Measurements from ENCODE around the gene FALEC. TPM values are rescaled to one million over a fixed set of nuclear protein-coding genes. Genes with fewer than 3 reads are reported as not detected.

Gene FALEC
- total and polyA plus RNA-seq, 5 donors from 2014 or later: 0.42 TPM; not detected in 4

GRCh38 chr1:150511985-150512660 is 3.4 kb upstream of the FALEC start:
- Histone ChIP-seq H3K36me3 (ENCODE audit: control insufficient read depth, insufficient read depth, low read length) (peaks cover 5% of the 10 kb centered on the region), H3K27ac (ENCODE audit: insufficient read depth, low read length, poor library complexity, severe bottlenecking) (no peak overlapping the region), H3K4me1 (ENCODE audit: control insufficient read depth, insufficient read depth, low read length, poor library complexity, severe bottlenecking) (peaks cover 19% of the 10 kb centered on the region), H3K9me3 (ENCODE audit: control insufficient read depth in 2 of 2, low read length in 2 of 2) (no peaks in the 10 kb centered on the region), H3K27me3 (ENCODE audit: control insufficient read depth, insufficient read depth, low read length) (no peaks in the 10 kb centered on the region), H3K4me3 (ENCODE audit: low read depth, low read length) (no peak overlapping the region)
- peaks cover 5% of the 10 kb centered on the region for H3K36me3 Mint-ChIP-seq
- peaks cover 0 to 24% (median 16%) of the 10 kb centered on the region in 4 donors for H3K4me1 Mint-ChIP-seq
- H3K4me3 Mint-ChIP-seq: peak overlapping the region in 1 of 4 donors; percentile 54
- H3K9me3 Mint-ChIP-seq: no peaks in the 10 kb centered on the region
- H3K27ac Mint-ChIP-seq: no peak overlapping the region
- ATAC-seq (ENCODE audit: low read depth in 2 of 2) (no peak), DNase-seq (no peak)
- peaks cover 7% of the 10 kb centered on the region for H3K27me3 Mint-ChIP-seq

DNA sequence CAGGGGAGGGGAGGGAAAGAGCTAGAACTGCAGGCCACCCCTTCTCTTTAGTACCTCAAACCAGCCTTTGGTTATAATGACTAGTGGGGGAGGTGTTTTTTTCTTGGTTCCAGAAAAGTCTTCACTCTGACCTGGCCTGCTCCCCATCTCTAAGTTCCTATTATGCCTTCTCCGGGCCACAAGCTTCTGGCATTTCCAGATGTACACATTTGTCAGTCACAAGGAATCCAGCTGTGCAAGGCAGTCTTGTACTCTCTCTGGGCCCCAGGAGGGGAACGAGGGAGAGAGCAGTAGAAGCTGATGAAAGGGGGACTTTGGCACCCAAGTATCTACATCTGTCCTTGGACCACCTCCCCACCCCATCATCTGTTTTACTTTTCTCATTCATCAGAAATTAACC is 2.7 kb upstream of the FALEC start:
- Mint-ChIP-seq H3K4me3 (peak overlapping the region in 1 of 4 donors; percentile 54), H3K36me3 (peaks cover under 1% of the 10 kb centered on the region), H3K27ac (peak overlapping the region in 1 of 3 donors; percentile 38), H3K4me1 (peaks cover 0 to 25% (median 16%) of the 10 kb centered on the region in 4 donors), H3K27me3 (peaks cover 7% of the 10 kb centered on the region), H3K9me3 (no peaks in the 10 kb centered on the region)
- no peak for ATAC-seq (ENCODE audit: low read depth in 2 of 2)
- Histone ChIP-seq H3K4me3 (ENCODE audit: low read depth, low read length) (no peak overlapping the region), H3K27ac (ENCODE audit: insufficient read depth, low read length, poor library complexity, severe bottlenecking) (no peak overlapping the region), H3K27me3 (ENCODE audit: control insufficient read depth, insufficient read depth, low read length) (no peaks in the 10 kb centered on the region), H3K4me1 (ENCODE audit: control insufficient read depth, insufficient read depth, low read length, poor library complexity, severe bottlenecking) (peaks cover 19% of the 10 kb centered on the region), H3K9me3 (ENCODE audit: control insufficient read depth in 2 of 2, low read length in 2 of 2) (no peaks in the 10 kb centered on the region), H3K36me3 (ENCODE audit: control insufficient read depth, insufficient read depth, low read length) (peaks cover under 1% of the 10 kb centered on the region)
- no peak for DNase-seq

DNA sequence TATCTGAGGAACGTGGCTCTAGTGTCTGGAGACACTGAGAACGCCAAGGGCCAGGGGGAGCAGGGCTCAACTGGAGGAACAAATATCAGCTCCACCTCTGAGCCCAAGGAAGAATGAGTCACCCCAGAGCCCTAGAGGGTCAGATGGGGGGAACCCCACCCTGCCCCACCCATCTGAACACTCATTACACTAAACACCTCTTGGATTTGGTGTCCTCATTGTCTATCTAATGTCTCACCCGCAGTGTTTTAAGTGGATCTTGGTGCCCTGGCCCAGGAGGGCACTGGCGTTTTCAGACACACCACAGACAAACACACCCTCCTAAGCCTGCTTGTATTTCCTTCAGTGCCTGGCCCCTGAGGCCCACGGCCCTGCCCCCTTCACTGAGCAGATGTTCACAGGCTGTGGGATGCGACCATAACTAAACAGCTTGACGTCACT is 2.2 kb upstream of the FALEC start:
- no peak overlapping the region for H3K4me3 ChIP-seq (ENCODE audit: low read depth, low read length)
- H3K27ac Mint-ChIP-seq: no peak overlapping the region
- H3K4me1 Mint-ChIP-seq: peaks cover 0 to 25% (median 15%) of the 10 kb centered on the region in 4 donors
- no peaks in the 10 kb centered on the region for H3K27me3 ChIP-seq (ENCODE audit: control insufficient read depth, insufficient read depth, low read length)
- no peak for ATAC-seq (ENCODE audit: low read depth in 2 of 2)
- no peaks in the 10 kb centered on the region for H3K36me3 ChIP-seq (ENCODE audit: control insufficient read depth, insufficient read depth, low read length)
- peak overlapping the region in 1 of 4 donors; percentile 9 for H3K4me3 Mint-ChIP-seq
- H3K9me3 ChIP-seq (ENCODE audit: control insufficient read depth in 2 of 2, low read length in 2 of 2): no peaks in the 10 kb centered on the region
- peaks cover 7% of the 10 kb centered on the region for H3K27me3 Mint-ChIP-seq
- H3K36me3 Mint-ChIP-seq: no peaks in the 10 kb centered on the region
- no peak overlapping the region for H3K27ac ChIP-seq (ENCODE audit: insufficient read depth, low read length, poor library complexity, severe bottlenecking)
- peaks cover 19% of the 10 kb centered on the region for H3K4me1 ChIP-seq (ENCODE audit: control insufficient read depth, insufficient read depth, low read length, poor library complexity, severe bottlenecking)
- H3K9me3 Mint-ChIP-seq: no peaks in the 10 kb centered on the region
- DNase-seq: no peak

GRCh38 chr1:150514260-150514659 is 1.3 kb upstream of the FALEC start:
- H3K4me1 Mint-ChIP-seq: peaks cover 0 to 25% (median 15%) of the 10 kb centered on the region in 4 donors
- no peaks in the 10 kb centered on the region for H3K36me3 ChIP-seq (ENCODE audit: control insufficient read depth, insufficient read depth, low read length)
- no peak overlapping the region for H3K27ac ChIP-seq (ENCODE audit: insufficient read depth, low read length, poor library complexity, severe bottlenecking)
- DNase-seq (no peak), ATAC-seq (ENCODE audit: low read depth in 2 of 2) (no peak)
- peak overlapping the region in 1 of 3 donors; percentile 77 for H3K27ac Mint-ChIP-seq
- no peaks in the 10 kb centered on the region for H3K9me3 ChIP-seq (ENCODE audit: control insufficient read depth in 2 of 2, low read length in 2 of 2)
- peak overlapping the region; percentile 74 to 95 (median 92) for H3K4me3 Mint-ChIP-seq
- no peak overlapping the region for H3K4me3 ChIP-seq (ENCODE audit: low read depth, low read length)
- no peaks in the 10 kb centered on the region for H3K9me3 Mint-ChIP-seq
- H3K36me3 Mint-ChIP-seq: no peaks in the 10 kb centered on the region
- peaks cover 7% of the 10 kb centered on the region for H3K27me3 Mint-ChIP-seq
- peaks cover 19% of the 10 kb centered on the region for H3K4me1 ChIP-seq (ENCODE audit: control insufficient read depth, insufficient read depth, low read length, poor library complexity, severe bottlenecking)
- H3K27me3 ChIP-seq (ENCODE audit: control insufficient read depth, insufficient read depth, low read length): no peaks in the 10 kb centered on the region

DNA sequence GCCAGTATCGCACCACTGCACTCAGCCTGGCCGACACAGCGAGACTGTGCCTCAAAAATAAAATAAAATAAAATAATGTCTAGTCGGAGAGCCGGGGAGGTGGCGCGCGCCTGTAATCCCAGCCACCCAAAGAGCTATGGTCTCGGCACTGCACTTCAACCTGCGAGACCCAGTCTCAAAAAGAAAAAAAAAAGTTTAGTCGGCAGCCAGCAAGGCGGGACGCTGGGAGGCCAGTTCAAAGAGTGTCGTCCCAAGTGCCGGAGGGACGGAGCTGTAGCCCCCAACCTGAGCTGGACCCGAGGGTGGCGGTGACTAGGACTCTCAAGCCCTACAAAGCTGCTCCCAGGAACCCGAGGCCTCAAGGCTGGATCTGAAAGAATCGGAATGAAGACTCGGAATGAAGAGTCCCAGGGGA is 632 bp upstream of the FALEC start:
- H3K4me3 ChIP-seq (ENCODE audit: low read depth, low read length): peak overlapping the region; percentile 81
- no peaks in the 10 kb centered on the region for H3K9me3 ChIP-seq (ENCODE audit: control insufficient read depth in 2 of 2, low read length in 2 of 2)
- Mint-ChIP-seq H3K4me1 (peaks cover 0 to 25% (median 15%) of the 10 kb centered on the region in 4 donors), H3K27ac (peak overlapping the region in 2 of 3 donors; percentile 77 to 87), H3K27me3 (peaks cover 7% of the 10 kb centered on the region), H3K4me3 (peak overlapping the region; percentile 74 to 95 (median 92)), H3K9me3 (no peaks in the 10 kb centered on the region), H3K36me3 (no peaks in the 10 kb centered on the region)
- H3K36me3 ChIP-seq (ENCODE audit: control insufficient read depth, insufficient read depth, low read length): no peaks in the 10 kb centered on the region
- DNase-seq (no peak), ATAC-seq (ENCODE audit: low read depth in 2 of 2) (no peak)
- no peak overlapping the region for H3K27ac ChIP-seq (ENCODE audit: insufficient read depth, low read length, poor library complexity, severe bottlenecking)
- H3K27me3 ChIP-seq (ENCODE audit: control insufficient read depth, insufficient read depth, low read length): no peaks in the 10 kb centered on the region
- peaks cover 19% of the 10 kb centered on the region for H3K4me1 ChIP-seq (ENCODE audit: control insufficient read depth, insufficient read depth, low read length, poor library complexity, severe bottlenecking)

- ATAC-seq (ENCODE audit: low read depth in 2 of 2): no peak
- H3K4me3 ChIP-seq (ENCODE audit: low read depth, low read length): peak overlapping the region; percentile 67
Measured at GRCh38 chr1:150516050-150516591, 569 bp downstream of the FALEC start.

GRCh38 chr1:150516616-150517015 is 1.1 kb downstream of the FALEC start:
- H3K36me3 Mint-ChIP-seq: no peaks in the 10 kb centered on the region
- H3K27me3 Mint-ChIP-seq: peaks cover 7% of the 10 kb centered on the region
- peak in 2 of 3 donors; percentile 7 to 80 for DNase-seq
- peaks cover 19% of the 10 kb centered on the region for H3K4me1 ChIP-seq (ENCODE audit: control insufficient read depth, insufficient read depth, low read length, poor library complexity, severe bottlenecking)
- no peaks in the 10 kb centered on the region for H3K36me3 ChIP-seq (ENCODE audit: control insufficient read depth, insufficient read depth, low read length)
- H3K27me3 ChIP-seq (ENCODE audit: control insufficient read depth, insufficient read depth, low read length): no peaks in the 10 kb centered on the region
- H3K27ac Mint-ChIP-seq: peak overlapping the region in 1 of 3 donors; percentile 77
- no peaks in the 10 kb centered on the region for H3K9me3 ChIP-seq (ENCODE audit: control insufficient read depth in 2 of 2, low read length in 2 of 2)
- peaks cover 0 to 25% (median 15%) of the 10 kb centered on the region in 4 donors for H3K4me1 Mint-ChIP-seq
- peak; percentile 24 to 27 for ATAC-seq (ENCODE audit: low read depth in 2 of 2)
- no peak overlapping the region for H3K27ac ChIP-seq (ENCODE audit: insufficient read depth, low read length, poor library complexity, severe bottlenecking)
- no peaks in the 10 kb centered on the region for H3K9me3 Mint-ChIP-seq
- peak overlapping the region; percentile 74 to 95 (median 92) for H3K4me3 Mint-ChIP-seq
- H3K4me3 ChIP-seq (ENCODE audit: low read depth, low read length): peak overlapping the region; percentile 67

More at GRCh38 chr1:150516050-150516591, 569 bp downstream of the FALEC start:
- H3K27me3 ChIP-seq (ENCODE audit: control insufficient read depth, insufficient read depth, low read length): no peaks in the 10 kb centered on the region
- H3K4me1 ChIP-seq (ENCODE audit: control insufficient read depth, insufficient read depth, low read length, poor library complexity, severe bottlenecking): peaks cover 19% of the 10 kb centered on the region
- H3K36me3 ChIP-seq (ENCODE audit: control insufficient read depth, insufficient read depth, low read length): no peaks in the 10 kb centered on the region
- Mint-ChIP-seq H3K4me1 (peaks cover 0 to 25% (median 15%) of the 10 kb centered on the region in 4 donors), H3K4me3 (peak overlapping the region; percentile 74 to 95 (median 92)), H3K9me3 (no peaks in the 10 kb centered on the region), H3K27me3 (peaks cover 7% of the 10 kb centered on the region), H3K36me3 (no peaks in the 10 kb centered on the region), H3K27ac (peak overlapping the region; percentile 48 to 77 (median 68))
- H3K9me3 ChIP-seq (ENCODE audit: control insufficient read depth in 2 of 2, low read length in 2 of 2): no peaks in the 10 kb centered on the region
- no peak overlapping the region for H3K27ac ChIP-seq (ENCODE audit: insufficient read depth, low read length, poor library complexity, severe bottlenecking)
- peak in 1 of 3 donors; percentile 28 for DNase-seq

All from CD4-positive, CD25-positive, alpha-beta regulatory T cell (primary cell).